Skin epidermis (tissue), 12 donors: ENCODE data around the gene PTBP1.
"Not testable (repeated sequence)": the region's sequence is repeated elsewhere in the genome, so short reads cannot be mapped to it uniquely, and the experiment has no call there.

Experiments used
- H3K27ac ChIP-seq, 21 experiments: fragments of 200-600 bp; sonication (generic) in 11 of 21; one replicate each; pipeline ENCODE4 v1.5.0; 2020; ENCODE audit warnings: mild to moderate bottlenecking in 3 of 21, inconsistent platforms in 2 of 21, moderate library complexity in 2 of 21
- H3K4me3 ChIP-seq, 7 experiments: fragments of 200-600 bp; sonication (generic) in 2 of 7; one replicate each; pipeline ENCODE4 v1.5.0; 2020; ENCODE audit warnings: inconsistent platforms in 2 of 7, mild to moderate bottlenecking in 2 of 7, moderate library complexity in 1 of 7

Gene PTBP1

GRCh38 chr19:845707-846521 is 48.7 kb downstream of the PTBP1 start:
- H3K4me3 ChIP-seq, result no peak overlapping the region
- no peak overlapping the region for H3K27ac ChIP-seq

GRCh38 chr19:848386-848921 is 51.2 kb downstream of the PTBP1 start:
- no peak overlapping the region for H3K4me3 ChIP-seq
- peak overlapping the region in 8 of 21 experiments; percentile 35 to 79 (median 54) for H3K27ac ChIP-seq

- peak overlapping the region in 4 of 21 experiments; percentile 23 to 79 (median 52) for H3K27ac ChIP-seq
- not testable (repeated sequence) for H3K4me3 ChIP-seq
These were observed 51.9 kb downstream of the PTBP1 start for GRCh38 chr19:849195-849594.

GRCh38 chr19:850221-850978 is 53.1 kb downstream of the PTBP1 start:
- Histone ChIP-seq H3K27ac (peak overlapping the region in 20 of 21 experiments; percentile 0 to 84 (median 48)), H3K4me3 (no peak overlapping the region)

- peak overlapping the region in 20 of 21 experiments; percentile 0 to 84 (median 48) for H3K27ac ChIP-seq
These were observed 53.7 kb downstream of the PTBP1 start for GRCh38 chr19:850979-851335.

GRCh38 chr19:852136-853013 is 55.1 kb downstream of the PTBP1 start, which contains the start of gene ELANE:
ELANE (plus strand) TSS chr19:852303; CDS start chr19:852329, 26 bp downstream.
- H3K4me3 ChIP-seq, result no peak within 1 kb of the TSS

More at GRCh38 chr19:850979-851335, 53.7 kb downstream of the PTBP1 start:
- H3K4me3 ChIP-seq, result no peak overlapping the region

GRCh38 chr19:853014-853585 is 55.8 kb downstream of the PTBP1 start:
- Histone ChIP-seq H3K4me3 (no peak overlapping the region), H3K27ac (peak overlapping the region in 2 of 21 experiments; percentile 12 to 16)

More at GRCh38 chr19:852136-853013, 55.1 kb downstream of the PTBP1 start, which contains the start of gene ELANE:
- peak within 1 kb of the TSS in 13 of 21 experiments; percentile 0 to 84 (median 57) for H3K27ac ChIP-seq

GRCh38 chr19:853614-854220 is 56.5 kb downstream of the PTBP1 start:
- not testable (repeated sequence) for H3K27ac ChIP-seq, H3K4me3 ChIP-seq

- H3K4me3 ChIP-seq, result no peak overlapping the region
- no peak overlapping the region for H3K27ac ChIP-seq
These were observed 57.3 kb downstream of the PTBP1 start for GRCh38 chr19:854549-854948.

GRCh38 chr19:855142-855541 is 57.9 kb downstream of the PTBP1 start:
- Histone ChIP-seq H3K4me3 (no peak overlapping the region), H3K27ac (no peak overlapping the region)

GRCh38 chr19:855566-856120 is 58.4 kb downstream of the PTBP1 start:
- Histone ChIP-seq H3K4me3 (no peak overlapping the region), H3K27ac (no peak overlapping the region)

GRCh38 chr19:858284-858683 is 61.0 kb downstream of the PTBP1 start:
- Histone ChIP-seq H3K27ac (peak overlapping the region in 7 of 21 experiments; percentile 75 to 88 (median 81)), H3K4me3 (no peak overlapping the region)

- H3K4me3 ChIP-seq, result peak within 1 kb of the TSS; percentile 22 to 50 (median 36)
- peak within 1 kb of the TSS in 19 of 21 experiments; percentile 9 to 88 (median 78) for H3K27ac ChIP-seq
These were observed 61.9 kb downstream of the PTBP1 start, which contains the start of gene CFD for GRCh38 chr19:858868-859843. CFD (plus strand) TSS chr19:859664; CDS start chr19:859690, 26 bp downstream.

GRCh38 chr19:861141-861755 is 64.0 kb downstream of the PTBP1 start:
- Histone ChIP-seq H3K4me3 (peak overlapping the region in 5 of 7 experiments; percentile 22 to 50 (median 40)), H3K27ac (peak overlapping the region in 6 of 21 experiments; percentile 39 to 88 (median 72))
